Testis (tissue), 2 donors: Measurements from ENCODE around the gene CTDP1.

ENCODE experiments used
- CTCF ChIP-seq, 3 experiments: fragments of 450-650 bp in 2 of 3; fragments of 200-600 bp in 1 of 3; sonication (generic) in 1 of 3; IDR thresholded peaks; one replicate each; pipeline ENCODE4 v1.5.1; 2016 to 2019; ENCODE audit warnings: antibody characterized with exemption in 3 of 3, mild to moderate bottlenecking in 2 of 3, moderate library complexity in 1 of 3
- POLR2A ChIP-seq: fragments of 450-650 bp; IDR thresholded peaks from one replicate; pipeline ENCODE4 v1.6.1; 2017; ENCODE audit warnings: antibody characterized with exemption, mild to moderate bottlenecking, moderate library complexity

DNA sequence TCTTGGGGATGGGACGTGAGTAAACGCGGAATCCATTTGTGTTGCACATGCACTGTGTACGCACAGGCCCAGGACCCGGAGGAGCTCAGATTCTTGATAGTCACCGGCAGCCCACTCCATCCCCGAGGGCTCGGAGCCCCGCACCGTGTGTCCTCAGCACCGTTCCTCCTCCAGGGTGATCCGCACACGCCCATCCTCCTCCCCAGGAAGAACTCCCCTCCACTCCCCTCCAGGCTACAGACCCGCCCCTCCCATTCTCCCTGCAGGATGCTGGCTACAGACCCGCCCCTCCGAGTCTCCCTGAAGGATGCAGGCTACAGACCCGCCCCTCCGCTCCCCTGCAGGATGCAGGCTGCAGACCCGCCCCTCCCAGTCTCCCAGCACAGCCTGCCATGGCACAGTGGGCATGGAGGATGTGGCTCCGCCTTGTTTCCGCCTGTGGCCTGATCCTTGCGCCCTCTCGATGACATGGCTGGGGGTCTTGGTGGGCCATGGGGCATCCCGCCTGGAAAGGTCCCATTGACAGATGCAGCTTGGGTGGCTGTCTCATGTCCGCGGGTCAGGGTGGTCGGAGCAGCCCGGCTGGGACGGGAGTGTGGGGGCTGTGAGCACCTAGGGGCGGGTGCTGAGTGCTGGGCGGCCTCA is 14.1 kb downstream of the CTDP1 start:
- TF ChIP-seq CTCF (IDR thresholded peaks at IDR 0.05) = no peak
- TF ChIP-seq POLR2A = no peak
